Measurements from ENCODE around the gene FBXL15.

GRCh38 chr10:102451105-102451969 is 30.7 kb downstream of the FBXL15 start, which contains the start of gene C10orf95:
- TF ChIP-seq, protein P1, sequence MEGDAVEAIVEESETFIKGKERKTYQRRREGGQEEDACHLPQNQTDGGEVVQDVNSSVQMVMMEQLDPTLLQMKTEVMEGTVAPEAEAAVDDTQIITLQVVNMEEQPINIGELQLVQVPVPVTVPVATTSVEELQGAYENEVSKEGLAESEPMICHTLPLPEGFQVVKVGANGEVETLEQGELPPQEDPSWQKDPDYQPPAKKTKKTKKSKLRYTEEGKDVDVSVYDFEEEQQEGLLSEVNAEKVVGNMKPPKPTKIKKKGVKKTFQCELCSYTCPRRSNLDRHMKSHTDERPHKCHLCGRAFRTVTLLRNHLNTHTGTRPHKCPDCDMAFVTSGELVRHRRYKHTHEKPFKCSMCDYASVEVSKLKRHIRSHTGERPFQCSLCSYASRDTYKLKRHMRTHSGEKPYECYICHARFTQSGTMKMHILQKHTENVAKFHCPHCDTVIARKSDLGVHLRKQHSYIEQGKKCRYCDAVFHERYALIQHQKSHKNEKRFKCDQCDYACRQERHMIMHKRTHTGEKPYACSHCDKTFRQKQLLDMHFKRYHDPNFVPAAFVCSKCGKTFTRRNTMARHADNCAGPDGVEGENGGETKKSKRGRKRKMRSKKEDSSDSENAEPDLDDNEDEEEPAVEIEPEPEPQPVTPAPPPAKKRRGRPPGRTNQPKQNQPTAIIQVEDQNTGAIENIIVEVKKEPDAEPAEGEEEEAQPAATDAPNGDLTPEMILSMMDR (IDR thresholded peaks at IDR 0.05), result no peak
- TF ChIP-seq POLR2A (IDR thresholded peaks at IDR 0.05), result no peak

All from gastroesophageal sphincter (tissue), 3 donors.